Endothelial cell of umbilical vein (primary cell): Measurements from ENCODE around the gene LCP1. TPM values are rescaled to one million over a fixed set of nuclear protein-coding genes. Genes with fewer than 3 reads are reported as not detected.

Experiments used
- BruUV-seq: library from RNA; stranded (reverse); fragments of 400-500 nt; replicated peaks from 2 replicates; lab custom pipeline; 2021; lab: Mats Ljungman, UMichigan
- CTCF ChIA-PET: fragments of 300-600, 350-600 bp; sonication (Branson Sonifier 250); formaldehyde crosslinking; loops from one replicate; lab custom pipeline; 2021; ENCODE audit warnings: antibody characterized with exemption, inconsistent platforms; lab: Charles Lee
- POLR2A ChIA-PET: fragments of 300-600, 350-600 bp; sonication (Branson Sonifier 250); formaldehyde crosslinking; loops from one replicate; lab custom pipeline; 2021; ENCODE audit warnings: antibody characterized with exemption, inconsistent platforms; lab: Charles Lee
- DNase-seq: peaks from one replicate; pipeline ENCODE4 v3.0.0-alpha.2; 2011; ENCODE audit warnings: low read depth, low spot score
- FAIRE-seq: peaks from 2 replicates; lab custom pipeline; 2011; peaks lifted over from hg19 to GRCh38; lab: Jason Lieb, UNC
- H2AFZ ChIP-seq: 2 replicates; pipeline ENCODE4 v1.6.0; 2012; ENCODE audit warnings: low read depth, low read length, control low read depth, inconsistent platforms
- H3K27ac ChIP-seq: 2 replicates; pipeline ENCODE4 v1.5.1; 2011; ENCODE audit warnings: low read depth, mild to moderate bottlenecking, control low read depth, low read length, moderate library complexity; ENCODE audit not compliant: insufficient read depth
- H3K27me3 ChIP-seq, 2 experiments: 2 replicates each; pipeline versions ENCODE4 v1.6.0 to v1.6.1; 2011; ENCODE audit warnings: low read length in 2 of 2, mixed read lengths in 1 of 2; ENCODE audit not compliant: control insufficient read depth in 2 of 2, insufficient read depth in 2 of 2
- H3K36me3 ChIP-seq, 2 experiments: 2 replicates in 1 of 2; 3 replicates in 1 of 2; pipeline ENCODE4 v1.5.1; 2011; ENCODE audit warnings: low read length in 2 of 2, mild to moderate bottlenecking in 1 of 2, moderate library complexity in 1 of 2; ENCODE audit not compliant: control insufficient read depth in 2 of 2, insufficient read depth in 2 of 2; ENCODE audit errors: extremely low read depth in 1 of 2
- H3K4me1 ChIP-seq: 3 replicates; pipeline ENCODE4 v1.5.1; 2011; ENCODE audit warnings: mild to moderate bottlenecking, low read length; ENCODE audit not compliant: control insufficient read depth, insufficient read depth; ENCODE audit errors: extremely low read depth
- H3K4me2 ChIP-seq: 2 replicates; pipeline ENCODE4 v1.6.1; 2011; ENCODE audit warnings: low read length, control low read depth, mixed read lengths; ENCODE audit not compliant: insufficient read depth
- H3K4me3 ChIP-seq, 3 experiments: fragments of 200-600 bp in 1 of 3; sonication (generic), shearing (Covaris generic) in 1 of 3; replicated peaks in 1 of 3; 2 replicates each; pipeline ENCODE4 v1.5.1; 2011 to 2016; ENCODE audit warnings: control low read depth in 3 of 3, low read length in 3 of 3, mild to moderate bottlenecking in 2 of 3, inconsistent platforms in 1 of 3, low read depth in 1 of 3, moderate library complexity in 1 of 3; ENCODE audit not compliant: insufficient read depth in 1 of 3
- H3K79me2 ChIP-seq: 2 replicates; pipeline ENCODE4 v1.6.0; 2012; ENCODE audit warnings: low read length, inconsistent platforms; ENCODE audit not compliant: control insufficient read depth, insufficient read depth
- H3K9ac ChIP-seq: replicated peaks from 2 replicates; pipeline ENCODE3; 2011; ENCODE audit warnings: low read length, control low read depth; ENCODE audit not compliant: insufficient read depth; ENCODE audit errors: extremely low read depth
- H3K9me1 ChIP-seq: replicated peaks from 3 replicates; pipeline ENCODE4 v1.6.0; 2011; ENCODE audit warnings: mild to moderate bottlenecking, low read length; ENCODE audit not compliant: control insufficient read depth, insufficient read depth; ENCODE audit errors: extremely low read depth
- H3K9me3 ChIP-seq: replicated peaks from 2 replicates; pipeline ENCODE4 v1.5.1; 2012; ENCODE audit warnings: low read length, inconsistent platforms; ENCODE audit not compliant: control insufficient read depth, insufficient read depth
- H4K20me1 ChIP-seq: replicated peaks from 2 replicates; pipeline ENCODE3; 2011; ENCODE audit warnings: mild to moderate bottlenecking, low read length; ENCODE audit not compliant: control insufficient read depth, insufficient read depth; ENCODE audit errors: extremely low read depth
- EZH2 ChIP-seq: IDR thresholded peaks from 2 replicates; pipeline ENCODE4 v1.6.1; 2012; ENCODE audit warnings: borderline replicate concordance, low read depth, mild to moderate bottlenecking, moderate library complexity, low read length, inconsistent platforms; ENCODE audit not compliant: severe bottlenecking
- FOS ChIP-seq: IDR thresholded peaks from 2 replicates; pipeline ENCODE4 v1.6.1; 2011; ENCODE audit warnings: mild to moderate bottlenecking, low read length, moderate library complexity, borderline replicate concordance; ENCODE audit not compliant: insufficient read depth
- GATA2 ChIP-seq: IDR thresholded peaks from 2 replicates; pipeline ENCODE4 v1.7.0; 2011; ENCODE audit warnings: low read depth, mild to moderate bottlenecking, moderate library complexity, mixed read lengths, low read length; ENCODE audit not compliant: insufficient read length, insufficient read depth
- JUN ChIP-seq: IDR thresholded peaks from 2 replicates; pipeline ENCODE4 v1.6.1; 2011; ENCODE audit warnings: borderline replicate concordance, low read depth; ENCODE audit not compliant: insufficient read length, insufficient read depth
- MYC ChIP-seq: IDR thresholded peaks from one replicate; pipeline ENCODE4 v1.6.1; 2011; ENCODE audit warnings: mild to moderate bottlenecking, low read depth, low read length
- POLR2A ChIP-seq: IDR thresholded peaks from 2 replicates; pipeline ENCODE4 v1.6.1; 2012; ENCODE audit warnings: low read depth, mild to moderate bottlenecking, control low read depth, low read length
- POLR2AphosphoS5 ChIP-seq: IDR thresholded peaks from 2 replicates; pipeline ENCODE4 v1.6.1; 2012; ENCODE audit warnings: low read depth, mild to moderate bottlenecking, control low read depth, low read length, moderate library complexity; ENCODE audit not compliant: insufficient read depth
- dilution Hi-C: fragments of 300-500 bp; cut with MboI; formaldehyde crosslinking; loops from one replicate; pipeline ENCODE4 v1.15.0; 2019; ENCODE audit warnings: low sequenced_read_pairs; ENCODE audit not compliant: extremely low pct_ligation_motif_present
- intact Hi-C: fragments of 100-400 bp; cut with micrococcal nuclease; formaldehyde crosslinking; loops from one replicate; pipeline ENCODE4 v1.10.0; 2022
- polyA plus RNA-seq, 4 experiments: library from polyadenylated mRNA; depleted of rRNA in 3 of 4; stranded (reverse) in 3 of 4; unstranded in 1 of 4; fragments of >200 nt; gene quantifications; 2 replicates each; pipeline versions ENCODE4 v1.2.1 to v1.2.3, GENCODE V29; 2011 to 2012; ENCODE audit warnings: missing spikeins in 1 of 4
- total RNA-seq: library from RNA; stranded (reverse); gene quantifications from 2 replicates; pipeline ENCODE4 v1.2.3, GENCODE V29; 2021
- TF ChIP-seq, protein P1 (sequence below), 2 donors: IDR thresholded peaks; 1 replicate in 1 of 2; 2 replicates in 1 of 2; pipeline ENCODE4 v1.5.1; 2011; ENCODE audit warnings: low read length in 2 of 2, mild to moderate bottlenecking in 2 of 2, moderate library complexity in 2 of 2, control low read depth in 1 of 2, inconsistent platforms in 1 of 2, low read depth in 1 of 2; ENCODE audit not compliant: insufficient read depth in 1 of 2; ENCODE audit errors: extremely low read depth in 1 of 2
- TF ChIP-seq, protein P2 (sequence below): IDR thresholded peaks from 2 replicates; pipeline ENCODE4 v1.6.1; 2011; ENCODE audit not compliant: insufficient read depth, insufficient read length

The LCP1 gene
- total and polyA plus RNA-seq, 2 donors (not counting 3 experiments of a cell fraction or from before 2014, with no cell fraction given), result 0.18 to 0.38 TPM

DNA sequence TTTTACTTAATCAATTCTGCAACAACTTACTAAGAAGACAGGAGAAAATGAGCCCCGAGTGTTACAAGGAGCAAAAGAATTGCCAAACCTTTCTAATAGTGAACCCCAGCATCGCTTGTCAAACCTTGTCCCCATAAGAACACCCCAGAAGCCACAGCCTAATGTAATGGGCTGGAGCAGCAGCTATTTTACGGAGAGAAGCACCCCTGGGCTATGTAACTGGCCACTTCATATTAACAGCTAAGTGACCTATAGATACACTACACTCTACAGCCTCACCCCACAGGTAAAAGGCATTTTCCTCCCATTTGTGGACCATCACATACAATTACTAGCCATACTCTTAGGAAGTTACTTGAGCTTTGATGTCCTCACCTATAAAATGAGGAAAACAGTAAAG, 49.9 kb downstream of the LCP1 start:
- no TSS peak for BruUV-seq
- no peaks in the 10 kb centered on the region for H3K4me1 ChIP-seq
- no peak overlapping the region for H3K9ac ChIP-seq
- ChIA-PET CTCF (interaction anchor here (1.4 to 1.5 kb wide), 2 partner anchors 189 to 294 kb away, joined by 3 to 6 read pairs; no protein-coding TSS in a partner anchor), POLR2A (no interaction called here)
- H4K20me1 ChIP-seq, result no peaks in the 10 kb centered on the region
- dilution Hi-C loops, result no loop called here
- no peak for TF ChIP-seq FOS
- no peak for TF ChIP-seq MYC
- TF ChIP-seq, protein P1, sequence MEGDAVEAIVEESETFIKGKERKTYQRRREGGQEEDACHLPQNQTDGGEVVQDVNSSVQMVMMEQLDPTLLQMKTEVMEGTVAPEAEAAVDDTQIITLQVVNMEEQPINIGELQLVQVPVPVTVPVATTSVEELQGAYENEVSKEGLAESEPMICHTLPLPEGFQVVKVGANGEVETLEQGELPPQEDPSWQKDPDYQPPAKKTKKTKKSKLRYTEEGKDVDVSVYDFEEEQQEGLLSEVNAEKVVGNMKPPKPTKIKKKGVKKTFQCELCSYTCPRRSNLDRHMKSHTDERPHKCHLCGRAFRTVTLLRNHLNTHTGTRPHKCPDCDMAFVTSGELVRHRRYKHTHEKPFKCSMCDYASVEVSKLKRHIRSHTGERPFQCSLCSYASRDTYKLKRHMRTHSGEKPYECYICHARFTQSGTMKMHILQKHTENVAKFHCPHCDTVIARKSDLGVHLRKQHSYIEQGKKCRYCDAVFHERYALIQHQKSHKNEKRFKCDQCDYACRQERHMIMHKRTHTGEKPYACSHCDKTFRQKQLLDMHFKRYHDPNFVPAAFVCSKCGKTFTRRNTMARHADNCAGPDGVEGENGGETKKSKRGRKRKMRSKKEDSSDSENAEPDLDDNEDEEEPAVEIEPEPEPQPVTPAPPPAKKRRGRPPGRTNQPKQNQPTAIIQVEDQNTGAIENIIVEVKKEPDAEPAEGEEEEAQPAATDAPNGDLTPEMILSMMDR (IDR thresholded peaks at IDR 0.05; ENCODE audit: extremely low read depth in 1 of 2, insufficient read depth in 1 of 2, low read depth in 1 of 2, low read length in 2 of 2), result no peak
- TF ChIP-seq POLR2A, result no peak
- no peak for TF ChIP-seq GATA2
- TF ChIP-seq EZH2, result no peak
- no peak for TF ChIP-seq POLR2AphosphoS5
- TF ChIP-seq, protein P2, sequence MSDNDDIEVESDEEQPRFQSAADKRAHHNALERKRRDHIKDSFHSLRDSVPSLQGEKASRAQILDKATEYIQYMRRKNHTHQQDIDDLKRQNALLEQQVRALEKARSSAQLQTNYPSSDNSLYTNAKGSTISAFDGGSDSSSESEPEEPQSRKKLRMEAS, result no peak
- no peak for TF ChIP-seq JUN
- DNase-seq, result no peak
- H3K27ac ChIP-seq, result no peak overlapping the region
- H2AFZ ChIP-seq, result no peak overlapping the region
- H3K9me3 ChIP-seq, result no peaks in the 10 kb centered on the region
- no peaks in the 10 kb centered on the region for H3K79me2 ChIP-seq
- no peaks in the 10 kb centered on the region for H3K36me3 ChIP-seq
- H3K4me2 ChIP-seq, result no peak overlapping the region
- H3K27me3 ChIP-seq, result peaks cover 23 to 29% of the 10 kb centered on the region in 2 experiments
- FAIRE-seq, result no peak
- H3K9me1 ChIP-seq, result no peaks in the 10 kb centered on the region
- intact Hi-C loops, result no loop called here
- H3K4me3 ChIP-seq, result no peak overlapping the region
